Right cardiac atrium (tissue), 5 donors: ENCODE measurements around the gene SETD5. TPM values are rescaled to one million over a fixed set of nuclear protein-coding genes. Genes with fewer than 3 reads are reported as not detected.

ENCODE experiments used
- ATAC-seq, 2 donors: fragments of 200-7000 bp; cut with Tn5 transposase; one replicate each; pipeline versions ENCODE4 v1.8.0 to v1.9.1; 2020; ENCODE audit warnings: moderate library complexity in 2 of 2, mild to moderate bottlenecking in 1 of 2
- DNase-seq, 3 donors: peaks; one replicate each; pipeline ENCODE4 v3.0.0-alpha.2; 2020
- H3K27ac ChIP-seq: one replicate; pipeline ENCODE4 v1.5.1; 2013; ENCODE audit warnings: mild to moderate bottlenecking, low read length, control low read depth, moderate library complexity
- H3K27me3 ChIP-seq: one replicate; pipeline ENCODE4 v1.6.1; 2013; ENCODE audit not compliant: control insufficient read depth, insufficient read depth
- H3K4me1 ChIP-seq: one replicate; pipeline ENCODE4 v1.6.1; 2013; ENCODE audit warnings: low read length; ENCODE audit not compliant: control insufficient read depth, insufficient read depth
- H3K4me3 ChIP-seq: one replicate; pipeline ENCODE4 v1.5.1; 2013; ENCODE audit warnings: low read length, control low read depth
- H3K9me3 ChIP-seq: one replicate; pipeline ENCODE4 v1.6.1; 2013; ENCODE audit warnings: low read length; ENCODE audit not compliant: control insufficient read depth
- WGBS: extraction: QIAGEN DNeasy Blood & Tissue Kit; methylation state at CpG from one replicate; pipeline ENCODE4 v1.1.7; 2013; 5-methylcytosine and 5-hydroxymethylcytosine counted together
- intact Hi-C, 4 donors: fragments of 100-400 bp; cut with DNase I; formaldehyde crosslinking; loops; one replicate each; pipeline versions ENCODE4 v1.11.0 to v1.14.0; 2022 to 2023
- polyA plus RNA-seq: library from polyadenylated mRNA; stranded (reverse); fragments of 200-250 nt; gene quantifications from one replicate; pipeline ENCODE4 v1.2.3, GENCODE V29; 2013
- total RNA-seq, 4 donors: library from RNA; stranded (reverse); fragmentation: NEBNext Ultra II Directional; extraction: Animal tissue kit (Norgen Biotek cat#: 25700); gene quantifications; one replicate each; pipeline ENCODE4 v1.2.1, GENCODE V29; 2021
- donor health status: healthy with polysubstance abuse.
- donor health status: DM: no; HTN: yes; CAD: no.
- donor health status: DM: no; HTN: no; CAD: no.
- donor health status: DM: no; HTN: yes; CAD: no; lungs with severe emphysema.
- donor health status: DM: yes; HTN: yes; CAD: no.

The SETD5 gene
- total and polyA plus RNA-seq, 5 donors, result 29.4 to 73.6 (median 64.4) TPM

DNA sequence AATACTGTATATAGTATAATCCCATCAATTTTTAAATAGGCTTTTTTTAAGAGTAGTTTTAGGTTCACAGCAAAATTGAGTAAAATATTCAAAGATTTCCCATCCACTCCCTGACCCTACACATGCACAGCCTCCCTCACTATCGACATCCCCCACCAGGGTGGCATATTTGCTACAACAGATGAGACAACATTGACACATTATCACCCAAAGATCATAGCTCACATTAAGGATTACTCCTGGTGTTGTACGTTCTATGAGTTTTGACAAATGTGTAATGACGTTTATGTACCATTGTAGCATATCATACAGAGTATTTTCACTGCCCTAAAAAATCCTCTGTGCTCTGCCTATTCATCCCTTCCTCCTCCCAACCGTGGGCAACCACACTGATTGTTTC lies 116.9 kb downstream of the SETD5 start:
- Histone ChIP-seq H3K4me1 (no peaks in the 10 kb centered on the region), H3K27me3 (no peaks in the 10 kb centered on the region), H3K27ac (no peak overlapping the region), H3K4me3 (no peak overlapping the region), H3K9me3 (no peaks in the 10 kb centered on the region)
- intact Hi-C loops, result no loop called here
- DNase-seq (no peak), ATAC-seq (no peak)
- WGBS, result 64% methylated on average over 4 of the region's 4 CpGs

DNA sequence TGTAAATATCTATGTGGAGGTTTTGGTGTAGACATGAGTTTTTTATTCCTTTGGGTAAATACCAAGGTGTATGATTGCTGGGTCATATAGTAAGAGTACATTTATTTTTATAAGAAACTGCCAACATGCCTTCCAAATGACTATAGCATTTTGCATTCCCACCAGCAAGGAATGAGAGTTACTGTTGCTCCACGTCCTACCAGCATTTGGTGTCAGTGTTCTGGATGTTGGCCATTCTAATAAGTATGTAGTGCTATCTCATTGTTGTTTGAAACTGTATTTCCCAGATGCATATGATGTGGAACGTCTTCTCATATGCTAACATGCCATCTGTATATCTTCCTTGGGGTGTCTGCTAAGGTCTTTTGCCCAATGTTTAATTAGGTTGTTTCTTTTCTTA lies 117.5 kb downstream of the SETD5 start:
- H3K9me3 ChIP-seq, result no peaks in the 10 kb centered on the region
- DNase-seq, result no peak
- no peak overlapping the region for H3K27ac ChIP-seq
- H3K4me3 ChIP-seq, result no peak overlapping the region
- no peaks in the 10 kb centered on the region for H3K27me3 ChIP-seq
- ATAC-seq, result no peak
- no peaks in the 10 kb centered on the region for H3K4me1 ChIP-seq
- intact Hi-C loops, result no loop called here
- WGBS, result 58% methylated on average over 2 of the region's 2 CpGs

DNA sequence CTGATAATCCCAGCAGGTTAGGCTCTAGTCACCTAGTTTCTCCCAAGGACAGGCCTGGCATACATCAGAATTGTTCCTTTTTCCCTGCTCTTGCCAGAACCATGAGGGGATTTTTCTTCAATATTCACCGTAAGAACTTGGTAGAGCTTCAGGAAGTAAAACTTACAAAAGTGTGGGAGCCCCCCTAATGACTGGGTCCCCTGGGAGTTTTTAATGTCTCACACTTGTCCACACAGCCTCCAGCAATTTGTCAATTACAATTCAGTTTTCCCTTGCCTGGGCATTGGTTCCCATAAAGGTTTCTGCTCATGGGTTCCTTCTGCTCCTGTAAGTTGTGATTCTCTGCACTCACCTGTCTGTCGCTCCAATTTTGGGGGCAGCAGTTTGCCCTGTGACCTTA lies 127.7 kb downstream of the SETD5 start:
- no peak for DNase-seq
- Histone ChIP-seq H3K4me1 (no peaks in the 10 kb centered on the region), H3K9me3 (no peaks in the 10 kb centered on the region), H3K4me3 (no peak overlapping the region), H3K27ac (no peak overlapping the region), H3K27me3 (no peaks in the 10 kb centered on the region)
- intact Hi-C loops, result no loop called here
- 79% methylated on average over 2 of the region's 2 CpGs for WGBS
- no peak for ATAC-seq

Other genes starting within 250 kb of the SETD5 start
- 1 to 10 TPM; 1.4 to 7.9 (median 4.8) TPM for gene SRGAP3, start 148.0 kb upstream of the SETD5 start, total RNA-seq
- gene SRGAP3, start 148.0 kb upstream of the SETD5 start, polyA plus RNA-seq, result 2.6 TPM
- 10 to 100 TPM; 43.9 to 46.6 (median 46.2) TPM for gene THUMPD3, start 34.6 kb upstream of the SETD5 start, total RNA-seq
- gene THUMPD3, start 34.6 kb upstream of the SETD5 start, polyA plus RNA-seq, result 29.0 TPM
- gene LHFPL4, start 156.2 kb downstream of the SETD5 start, total RNA-seq, result not detected
- 0.02 TPM for gene LHFPL4, start 156.2 kb downstream of the SETD5 start, polyA plus RNA-seq